Fibroblast of skin of right biceps (primary cell): Measurements from ENCODE around the gene KDM4C.

ENCODE experiments used
- DNase-seq: peaks from one replicate; pipeline ENCODE4 v3.0.0-alpha.2; 2013

Gene KDM4C

GRCh38 chr9:6811436-6811835 is 53.7 kb downstream of the KDM4C start:
- DNase-seq = no peak

GRCh38 chr9:6816581-6816980 is 58.8 kb downstream of the KDM4C start:
- DNase-seq = no peak

- DNase-seq = no peak
These were observed 60.6 kb downstream of the KDM4C start for GRCh38 chr9:6818292-6818922.

GRCh38 chr9:6819112-6819511 is 61.3 kb downstream of the KDM4C start:
- no peak for DNase-seq

- DNase-seq = no peak
These were observed 61.8 kb downstream of the KDM4C start for GRCh38 chr9:6819529-6819928.

GRCh38 chr9:6822696-6823095 is 64.9 kb downstream of the KDM4C start:
- DNase-seq = no peak

GRCh38 chr9:6827439-6828145 is 69.8 kb downstream of the KDM4C start:
- DNase-seq = peak; percentile 57

- no peak for DNase-seq
These were observed 71.3 kb downstream of the KDM4C start for GRCh38 chr9:6829027-6829426.

GRCh38 chr9:6829536-6829935 is 71.8 kb downstream of the KDM4C start:
- DNase-seq = no peak

GRCh38 chr9:6833518-6834192 is 75.9 kb downstream of the KDM4C start:
- peak; percentile 17 for DNase-seq

- DNase-seq = no peak
These were observed 76.5 kb downstream of the KDM4C start for GRCh38 chr9:6834306-6834705.

- DNase-seq = peak; percentile 3
These were observed 80.4 kb downstream of the KDM4C start for GRCh38 chr9:6838158-6838557.

GRCh38 chr9:6842584-6842947 is 84.8 kb downstream of the KDM4C start:
- peak; percentile 64 for DNase-seq

GRCh38 chr9:6843742-6844141 is 86.0 kb downstream of the KDM4C start:
- no peak for DNase-seq

- no peak for DNase-seq
These were observed 86.5 kb downstream of the KDM4C start for GRCh38 chr9:6844267-6844666.

GRCh38 chr9:6845128-6845826 is 87.5 kb downstream of the KDM4C start:
- DNase-seq = no peak

GRCh38 chr9:6845880-6846279 is 88.1 kb downstream of the KDM4C start:
- DNase-seq = peak; percentile 11

GRCh38 chr9:6852243-6852963 is 94.6 kb downstream of the KDM4C start:
- DNase-seq = peak; percentile 30

- DNase-seq = no peak
These were observed 98.1 kb downstream of the KDM4C start for GRCh38 chr9:6855860-6856259.

- DNase-seq = no peak
These were observed 106.3 kb downstream of the KDM4C start for GRCh38 chr9:6864102-6864501.

- peak; percentile 11 for DNase-seq
These were observed 111.5 kb downstream of the KDM4C start for GRCh38 chr9:6869081-6869948.

- no peak for DNase-seq
These were observed 112.4 kb downstream of the KDM4C start for GRCh38 chr9:6870149-6870548.
